ENCODE results near the gene EMX1. TPM values are rescaled to one million over a fixed set of nuclear protein-coding genes. Genes with fewer than 3 reads are reported as not detected.

The EMX1 gene
- total RNA-seq, 3 donors from 2014 or later: 0.44 TPM; not detected in 2

GRCh38 chr2:72932805-72933204 lies 15.5 kb downstream of the EMX1 start:
- intact Hi-C loops (cut with DNase I; ENCODE audit: low total_unique reads): no loop called here
- Histone ChIP-seq H3K36me3 (no peaks in the 10 kb centered on the region), H3K27ac (no peak overlapping the region), H3K4me1 (no peaks in the 10 kb centered on the region), H3K27me3 (peaks cover 0 to 25% of the 10 kb centered on the region in 2 donors), H3K4me3 (no peak overlapping the region), H3K9me3 (no peaks in the 10 kb centered on the region)
- DNase-seq (ENCODE audit: low spot score in 2 of 2): no peak
- TF ChIP-seq POLR2A (IDR thresholded peaks at IDR 0.05) (no peak), POLR2AphosphoS5 (IDR thresholded peaks at IDR 0.05) (no peak), CTCF (IDR thresholded peaks at IDR 0.05) (no peak)

GRCh38 chr2:72933207-72933606 lies 15.9 kb downstream of the EMX1 start:
- no peaks in the 10 kb centered on the region for H3K36me3 ChIP-seq
- no peak for DNase-seq (ENCODE audit: low spot score in 2 of 2)
- H3K9me3 ChIP-seq: no peaks in the 10 kb centered on the region
- H3K27ac ChIP-seq: no peak overlapping the region
- intact Hi-C loops (cut with DNase I; ENCODE audit: low total_unique reads): no loop called here
- peaks cover 0 to 21% of the 10 kb centered on the region in 2 donors for H3K27me3 ChIP-seq
- H3K4me1 ChIP-seq: no peaks in the 10 kb centered on the region
- no peak overlapping the region for H3K4me3 ChIP-seq
- no peak for TF ChIP-seq POLR2AphosphoS5 (IDR thresholded peaks at IDR 0.05)
- no peak for TF ChIP-seq POLR2A (IDR thresholded peaks at IDR 0.05)
- no peak for TF ChIP-seq CTCF (IDR thresholded peaks at IDR 0.05)

- intact Hi-C loops (cut with DNase I; ENCODE audit: low total_unique reads): no loop called here
- TF ChIP-seq CTCF (IDR thresholded peaks at IDR 0.05) (no peak), POLR2AphosphoS5 (IDR thresholded peaks at IDR 0.05) (no peak), POLR2A (IDR thresholded peaks at IDR 0.05) (no peak)
Measured at GRCh38 chr2:72933646-72934151, 16.4 kb downstream of the EMX1 start.

GRCh38 chr2:72934683-72935610 lies 17.6 kb downstream of the EMX1 start:
- H3K27ac ChIP-seq: no peak overlapping the region
- no peak for DNase-seq (ENCODE audit: low spot score in 2 of 2)
- no peaks in the 10 kb centered on the region for H3K4me1 ChIP-seq
- TF ChIP-seq POLR2AphosphoS5 (IDR thresholded peaks at IDR 0.05): no peak
- TF ChIP-seq CTCF (IDR thresholded peaks at IDR 0.05): no peak
- no peak for TF ChIP-seq POLR2A (IDR thresholded peaks at IDR 0.05)
- no peak overlapping the region for H3K4me3 ChIP-seq
- H3K36me3 ChIP-seq: no peaks in the 10 kb centered on the region
- intact Hi-C loops (cut with DNase I; ENCODE audit: low total_unique reads): no loop called here
- H3K9me3 ChIP-seq: no peaks in the 10 kb centered on the region
- H3K27me3 ChIP-seq: peaks cover 0 to 7% of the 10 kb centered on the region in 2 donors

More at GRCh38 chr2:72933646-72934151, 16.4 kb downstream of the EMX1 start:
- Histone ChIP-seq H3K4me1 (no peaks in the 10 kb centered on the region), H3K27me3 (peaks cover 0 to 16% of the 10 kb centered on the region in 2 donors), H3K27ac (no peak overlapping the region), H3K4me3 (no peak overlapping the region), H3K9me3 (no peaks in the 10 kb centered on the region), H3K36me3 (no peaks in the 10 kb centered on the region)
- DNase-seq (ENCODE audit: low spot score in 2 of 2): no peak

GRCh38 chr2:72935611-72935957 lies 18.3 kb downstream of the EMX1 start:
- H3K4me1 ChIP-seq: no peaks in the 10 kb centered on the region
- intact Hi-C loops (cut with DNase I; ENCODE audit: low total_unique reads): no loop called here
- peaks cover 0 to 7% of the 10 kb centered on the region in 2 donors for H3K27me3 ChIP-seq
- no peaks in the 10 kb centered on the region for H3K9me3 ChIP-seq
- H3K27ac ChIP-seq: no peak overlapping the region
- no peak overlapping the region for H3K4me3 ChIP-seq
- no peak for TF ChIP-seq CTCF (IDR thresholded peaks at IDR 0.05)
- TF ChIP-seq POLR2A (IDR thresholded peaks at IDR 0.05): no peak
- TF ChIP-seq POLR2AphosphoS5 (IDR thresholded peaks at IDR 0.05): no peak
- H3K36me3 ChIP-seq: no peaks in the 10 kb centered on the region
- DNase-seq (ENCODE audit: low spot score in 2 of 2): no peak

Data from breast epithelium (tissue), 4 donors.